Suppressor macrophage treated with lipopolysaccharide for 1 hour (primary cell): ENCODE results near the gene GRIN1.

Experiments
- DNase-seq, 3 donors: peaks; one replicate each; pipeline ENCODE4 v3.0.0-alpha.2; 2020 to 2022

Gene GRIN1

DNA sequence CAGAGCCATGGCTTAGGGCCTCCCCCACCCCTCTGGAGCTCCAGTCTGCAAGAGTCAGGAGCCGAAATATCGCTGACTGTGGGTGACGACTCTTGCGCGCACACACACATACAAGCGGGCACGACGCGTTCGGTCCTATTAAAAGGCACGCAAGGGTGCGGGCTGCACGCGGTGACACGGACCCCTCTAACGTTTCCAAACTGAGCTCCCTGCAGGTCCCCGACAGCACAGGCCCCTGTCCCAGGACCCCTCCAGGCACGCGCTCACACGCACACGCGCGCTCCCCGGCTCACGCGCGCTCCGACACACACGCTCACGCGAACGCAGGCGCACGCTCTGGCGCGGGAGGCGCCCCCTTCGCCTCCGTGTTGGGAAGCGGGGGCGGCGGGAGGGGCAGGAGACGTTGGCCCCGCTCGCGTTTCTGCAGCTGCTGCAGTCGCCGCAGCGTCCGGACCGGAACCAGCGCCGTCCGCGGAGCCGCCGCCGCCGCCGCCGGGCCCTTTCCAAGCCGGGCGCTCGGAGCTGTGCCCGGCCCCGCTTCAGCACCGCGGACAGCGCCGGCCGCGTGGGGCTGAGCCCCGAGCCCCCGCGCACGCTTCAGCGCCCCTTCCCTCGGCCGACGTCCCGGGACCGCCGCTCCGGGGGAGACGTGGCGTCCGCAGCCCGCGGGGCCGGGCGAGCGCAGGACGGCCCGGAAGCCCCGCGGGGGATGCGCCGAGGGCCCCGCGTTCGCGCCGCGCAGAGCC, at the start of gene GRIN1:
GRIN1 (plus strand) TSS at position 433 of the 746 bp plus-strand sequence. CDS start 333 bp downstream, outside the sequence.
- DNase-seq: peak; percentile 34 to 78 (median 49)

DNA sequence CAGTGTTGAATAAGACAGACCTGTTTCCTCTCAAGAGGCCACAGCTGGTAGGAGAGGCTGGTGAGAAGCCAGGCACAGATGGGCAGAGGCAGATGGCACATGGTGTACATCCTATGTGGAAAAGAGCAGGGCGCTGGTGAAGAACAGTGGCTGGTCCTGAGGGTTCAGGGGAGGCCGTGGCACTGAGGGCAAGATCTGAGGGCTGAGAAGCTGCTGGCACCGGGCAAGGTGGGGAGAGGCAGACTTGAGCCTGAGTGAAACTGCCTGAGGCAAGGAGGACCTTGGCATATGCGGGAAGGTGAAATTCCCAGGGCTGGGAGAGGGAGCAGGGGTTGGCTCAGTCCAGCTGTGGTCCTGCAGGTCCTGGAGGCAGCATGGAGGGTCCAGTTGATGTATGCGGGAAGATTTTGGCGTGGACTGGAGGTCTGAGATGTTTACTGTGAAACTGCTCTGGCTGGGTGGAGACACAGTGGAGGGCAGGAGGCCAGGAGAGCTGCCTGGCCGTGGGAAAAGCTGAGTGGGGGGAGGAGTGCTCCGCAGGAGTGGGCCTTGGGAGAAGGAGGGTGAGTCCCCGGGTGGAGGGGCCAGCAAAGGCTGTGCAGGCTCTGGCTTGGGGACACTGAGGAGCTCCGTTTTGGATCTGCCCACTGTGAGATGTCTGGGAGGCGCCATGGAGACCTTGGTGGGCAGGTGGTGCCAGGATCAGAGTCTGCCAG, 49.6 kb upstream of the GRIN1 start:
- DNase-seq: no peak

DNA sequence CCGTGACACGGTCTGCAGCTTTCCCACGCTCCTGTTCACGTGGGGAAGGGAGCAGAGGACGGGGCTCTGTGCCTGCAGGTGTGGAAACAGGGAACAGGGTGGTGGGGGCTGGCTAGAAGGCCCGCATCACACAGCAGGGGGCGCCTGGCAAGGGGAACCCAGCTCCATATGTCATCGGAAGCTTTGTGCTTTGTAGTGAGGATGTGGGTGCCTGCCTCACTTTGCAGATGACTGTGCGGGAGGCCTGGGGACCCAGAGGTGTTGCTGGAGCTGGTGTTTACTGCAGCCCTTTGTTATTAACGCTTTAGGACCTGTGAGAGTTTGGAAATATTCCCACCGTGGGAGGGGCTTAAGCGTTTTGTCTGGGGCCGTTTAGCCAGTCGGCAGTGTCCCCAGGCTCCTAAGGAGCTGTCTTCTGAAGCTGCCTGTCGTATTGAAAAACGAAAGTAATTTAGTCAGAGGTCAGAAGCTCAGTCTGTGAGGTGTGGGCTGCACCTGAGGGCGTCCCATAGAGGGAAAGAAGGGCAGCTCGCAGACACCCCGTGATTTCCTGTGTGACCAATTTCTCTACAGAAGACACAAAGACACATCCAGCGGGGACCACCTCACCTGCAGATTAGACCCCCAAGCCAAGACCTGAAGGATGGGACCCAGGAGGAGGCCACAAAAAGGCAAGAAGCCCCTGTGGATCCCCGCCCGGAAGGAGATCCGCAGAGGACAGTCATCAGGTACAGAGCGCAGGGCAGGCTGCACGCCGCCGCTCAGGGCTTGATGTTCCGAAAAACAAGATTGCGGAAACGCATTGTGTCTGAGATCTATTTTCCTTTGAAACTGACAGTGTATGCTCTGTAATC, 43.1 kb upstream of the GRIN1 start:
- no peak for DNase-seq

DNA sequence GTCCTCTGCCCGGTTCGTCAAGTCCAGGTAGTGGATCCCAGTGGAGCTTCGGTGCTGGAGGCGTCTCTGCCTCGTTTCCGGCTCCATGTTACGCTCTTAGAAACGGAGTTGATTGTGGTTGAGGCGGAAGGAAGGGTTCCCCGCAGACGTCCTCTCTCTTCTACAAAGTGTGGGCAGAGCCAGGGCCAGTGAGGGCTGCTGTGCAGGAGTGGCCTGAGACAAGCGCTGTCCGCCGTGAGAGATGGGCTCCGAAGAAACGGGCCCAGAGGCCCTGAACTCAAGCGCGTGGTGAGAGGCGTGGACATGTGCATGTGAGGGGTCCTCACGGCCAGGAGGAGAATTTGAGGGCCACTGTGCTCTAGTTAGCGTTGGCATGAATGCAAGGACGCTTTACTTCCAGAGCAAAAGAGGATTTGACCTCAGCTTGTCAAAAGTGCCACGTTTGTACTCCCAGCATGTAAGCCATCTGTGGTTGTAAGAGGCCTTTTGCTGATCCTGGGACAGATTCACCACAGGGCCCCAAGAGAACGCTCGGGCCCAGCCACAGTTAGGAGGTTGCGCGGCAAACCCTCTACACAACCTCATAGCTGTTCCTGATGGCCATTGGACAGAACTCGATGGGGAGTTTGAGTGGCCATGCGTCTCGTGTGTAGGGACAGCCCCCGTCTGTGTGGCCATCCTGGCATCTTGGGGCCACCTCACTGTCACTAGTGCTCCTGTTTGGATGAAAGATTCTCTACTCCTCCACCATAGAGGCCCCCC, 42.0 kb upstream of the GRIN1 start:
- no peak for DNase-seq

DNA sequence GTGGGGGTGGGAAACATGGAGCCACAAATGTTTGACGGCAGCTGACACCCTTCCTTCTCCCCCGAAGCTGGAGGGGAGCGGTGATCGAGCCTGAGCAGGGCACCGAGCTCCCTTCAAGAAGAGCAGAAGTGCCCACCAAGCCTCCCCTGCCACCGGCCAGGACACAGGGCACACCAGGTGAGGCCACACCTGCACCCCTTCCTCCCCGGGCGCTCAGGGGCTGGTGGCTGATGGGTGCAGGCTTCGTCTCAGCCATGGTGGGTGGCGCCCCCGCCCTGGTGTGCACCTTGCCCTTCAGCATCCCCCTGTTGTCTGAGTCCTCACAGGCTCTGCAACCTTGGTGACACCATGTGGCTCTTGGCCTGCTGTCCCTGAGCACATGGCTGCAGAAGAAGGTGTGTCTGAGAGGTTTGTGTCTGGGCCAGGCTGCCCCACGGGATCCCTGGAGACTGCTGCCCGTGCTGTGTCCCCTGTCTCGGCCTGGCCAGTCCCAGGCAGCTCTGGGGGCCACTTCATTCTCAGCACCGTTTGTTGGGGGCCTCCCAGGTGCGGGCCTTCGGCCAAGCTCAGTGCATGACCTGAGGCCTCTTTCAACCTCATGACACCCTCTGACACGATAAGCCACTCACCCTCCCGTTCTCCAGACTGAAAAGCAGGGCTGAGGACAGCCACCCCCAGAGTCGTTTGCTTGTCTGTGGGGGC, 41.0 kb upstream of the GRIN1 start:
- DNase-seq: no peak

DNA sequence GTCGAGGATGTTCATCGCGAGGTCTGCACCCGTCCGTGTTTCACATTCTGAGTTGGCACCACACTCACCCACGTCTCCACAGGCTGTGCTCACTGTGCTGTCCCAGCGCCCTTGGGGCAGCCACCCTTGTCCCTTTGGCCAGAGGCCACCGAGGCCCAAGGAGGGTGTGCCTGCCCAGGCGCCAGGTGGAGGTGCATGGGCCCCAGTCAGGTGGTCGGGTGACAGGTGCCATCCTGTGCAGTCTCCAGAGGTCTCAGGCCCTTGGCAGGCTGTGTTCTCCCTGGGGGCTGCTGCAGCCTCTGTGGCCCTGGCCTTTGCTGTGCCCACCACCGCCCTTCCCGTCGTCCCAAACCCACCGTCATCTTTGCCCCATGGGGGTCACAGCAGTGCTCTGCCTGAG, 39.7 kb upstream of the GRIN1 start:
- no peak for DNase-seq

DNA sequence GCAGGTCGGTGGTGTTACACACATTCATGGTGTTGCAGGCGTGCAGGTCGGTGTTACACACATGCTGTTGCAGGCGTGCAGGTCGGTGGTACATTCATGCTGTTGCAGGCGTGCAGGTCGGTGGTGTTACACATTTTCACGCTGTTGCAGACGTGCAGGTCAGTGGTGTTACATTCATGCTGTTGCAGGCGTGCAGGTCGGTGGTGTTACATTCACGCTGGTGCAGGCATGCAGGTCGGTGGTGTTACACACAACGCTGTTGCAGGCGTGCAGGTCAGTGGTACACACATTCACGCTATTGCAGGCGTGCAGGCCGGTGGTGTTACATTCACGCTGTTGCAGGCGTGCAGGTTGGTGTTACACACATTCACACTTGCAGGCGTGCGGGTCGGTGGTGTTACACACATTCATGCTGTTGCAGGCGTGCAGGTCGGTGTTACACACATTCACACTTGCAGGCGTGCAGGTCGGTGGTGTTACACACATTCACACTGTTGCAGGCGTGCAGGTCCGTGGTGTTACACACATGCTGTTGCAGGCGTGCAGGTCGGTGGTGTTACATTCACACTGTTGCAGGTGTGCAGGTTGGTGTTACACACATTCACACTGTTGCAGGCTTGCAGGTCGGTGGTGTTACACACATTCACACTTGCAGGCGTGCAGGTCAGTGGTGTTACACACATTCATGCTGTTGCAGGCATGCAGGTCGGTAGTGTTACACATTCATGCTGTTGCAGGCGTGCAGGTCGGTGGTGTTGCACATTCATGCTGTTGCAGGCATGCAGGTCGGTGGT, 35.6 kb upstream of the GRIN1 start:
- DNase-seq: no peak

DNA sequence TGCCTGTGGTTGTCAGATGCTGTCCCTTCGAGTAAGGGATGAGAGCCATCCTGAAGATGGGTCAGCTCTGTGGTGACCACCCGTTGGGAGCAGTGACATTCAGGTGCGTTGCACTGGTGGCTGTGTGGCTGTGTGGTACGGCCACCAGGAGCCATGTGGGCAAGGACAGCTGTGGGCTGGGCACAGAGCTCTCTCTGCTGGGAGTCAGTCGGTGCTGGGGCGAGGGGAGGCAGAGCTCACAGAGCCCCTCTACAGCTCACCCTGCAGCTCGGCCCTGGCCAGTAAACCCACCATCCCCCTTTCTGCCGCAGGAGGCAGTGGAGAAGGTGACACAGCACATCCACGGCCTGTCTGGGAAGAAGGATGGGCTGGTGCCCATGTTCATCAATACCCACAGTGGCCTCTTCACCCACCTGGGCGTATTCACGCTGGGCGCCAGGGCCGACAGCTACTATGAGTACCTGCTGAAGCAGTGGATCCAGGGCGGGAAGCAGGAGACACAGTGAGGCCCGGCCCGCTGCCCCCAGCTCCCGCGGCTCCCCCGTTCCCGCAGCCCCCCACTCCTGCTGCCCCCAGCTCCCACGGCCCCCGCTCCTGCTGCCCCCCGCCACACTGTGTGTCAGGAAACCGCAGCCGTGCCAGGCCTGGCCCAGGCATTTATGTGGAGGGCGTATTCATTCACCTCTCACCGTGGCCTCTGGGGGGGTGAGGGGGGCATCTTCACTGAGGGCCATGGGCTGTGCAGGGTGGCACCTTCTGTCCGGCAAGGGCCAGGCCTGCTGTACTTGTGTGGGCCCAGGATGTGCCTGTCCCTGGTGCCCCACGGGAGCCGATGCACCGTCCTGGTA, 32.9 kb upstream of the GRIN1 start:
- DNase-seq: no peak

DNA sequence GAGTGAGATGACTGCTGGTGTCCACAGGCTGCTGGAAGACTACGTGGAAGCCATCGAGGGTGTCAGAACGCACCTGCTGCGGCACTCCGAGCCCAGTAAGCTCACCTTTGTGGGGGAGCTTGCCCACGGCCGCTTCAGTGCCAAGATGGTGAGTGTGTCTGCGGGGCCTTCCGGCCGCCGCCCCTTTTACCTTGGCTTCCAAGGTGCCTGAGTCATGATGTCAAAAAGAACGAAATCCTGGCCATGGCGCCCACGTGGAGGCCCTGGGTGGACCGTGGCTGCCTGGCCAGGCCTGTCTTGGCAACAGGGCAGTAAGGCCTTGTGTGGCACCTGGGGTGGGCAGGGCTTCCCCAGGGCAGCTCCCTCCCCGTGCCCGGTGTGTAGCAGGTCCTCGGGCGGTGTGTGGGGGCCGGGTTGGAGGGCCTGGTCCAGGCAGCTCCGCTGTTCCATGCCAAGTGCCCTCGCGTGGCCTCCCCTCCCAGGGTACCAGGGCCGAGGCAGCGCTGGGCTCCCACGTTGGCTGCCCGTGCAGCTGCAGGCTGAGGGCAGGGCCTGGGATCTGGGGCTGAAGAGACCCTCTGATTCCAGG, 32.2 kb upstream of the GRIN1 start:
- DNase-seq: no peak

DNA sequence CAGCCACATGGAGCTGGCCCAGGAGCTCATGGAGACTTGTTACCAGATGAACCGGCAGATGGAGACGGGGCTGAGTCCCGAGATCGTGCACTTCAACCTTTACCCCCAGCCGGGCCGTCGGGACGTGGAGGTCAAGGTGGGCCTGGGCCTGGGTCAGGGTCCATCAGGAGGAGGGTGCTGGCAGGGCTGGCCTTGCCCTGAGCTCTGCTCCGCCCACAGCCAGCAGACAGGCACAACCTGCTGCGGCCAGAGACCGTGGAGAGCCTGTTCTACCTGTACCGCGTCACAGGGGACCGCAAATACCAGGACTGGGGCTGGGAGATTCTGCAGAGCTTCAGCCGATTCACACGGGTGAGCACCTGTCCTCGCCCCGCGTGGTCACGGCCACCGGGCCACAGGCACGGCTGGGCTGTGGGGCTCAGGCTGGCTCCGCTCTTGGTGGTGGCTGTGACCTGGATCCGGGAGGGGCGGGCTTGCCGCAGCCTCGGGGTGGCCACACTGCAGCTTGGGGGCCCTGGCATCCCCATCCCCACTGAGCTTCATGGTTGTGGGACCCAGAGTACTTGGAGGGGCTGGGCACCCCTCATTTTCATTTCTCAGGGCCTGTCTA, 31.5 kb upstream of the GRIN1 start:
- DNase-seq: no peak

DNA sequence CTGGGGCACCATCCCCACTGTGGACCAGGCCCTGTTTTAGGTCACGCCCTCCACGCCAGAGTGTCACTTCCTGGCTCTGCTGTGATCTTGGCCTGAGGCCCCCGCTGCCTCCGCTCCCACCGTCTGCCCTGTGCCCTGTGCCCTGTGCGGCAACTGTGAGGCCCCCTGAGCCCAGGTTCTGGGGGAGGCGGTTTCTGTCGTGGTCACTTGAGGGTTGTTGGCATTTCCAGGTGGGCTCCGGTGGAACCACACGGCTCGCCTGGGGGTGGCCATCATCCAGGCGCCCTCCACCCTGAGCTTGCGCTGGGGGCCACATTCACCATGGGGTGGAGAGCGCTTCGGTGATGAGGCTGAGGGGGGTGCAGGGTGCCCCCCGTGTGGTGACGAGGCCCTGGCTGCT, 31.0 kb upstream of the GRIN1 start:
- DNase-seq: no peak

DNA sequence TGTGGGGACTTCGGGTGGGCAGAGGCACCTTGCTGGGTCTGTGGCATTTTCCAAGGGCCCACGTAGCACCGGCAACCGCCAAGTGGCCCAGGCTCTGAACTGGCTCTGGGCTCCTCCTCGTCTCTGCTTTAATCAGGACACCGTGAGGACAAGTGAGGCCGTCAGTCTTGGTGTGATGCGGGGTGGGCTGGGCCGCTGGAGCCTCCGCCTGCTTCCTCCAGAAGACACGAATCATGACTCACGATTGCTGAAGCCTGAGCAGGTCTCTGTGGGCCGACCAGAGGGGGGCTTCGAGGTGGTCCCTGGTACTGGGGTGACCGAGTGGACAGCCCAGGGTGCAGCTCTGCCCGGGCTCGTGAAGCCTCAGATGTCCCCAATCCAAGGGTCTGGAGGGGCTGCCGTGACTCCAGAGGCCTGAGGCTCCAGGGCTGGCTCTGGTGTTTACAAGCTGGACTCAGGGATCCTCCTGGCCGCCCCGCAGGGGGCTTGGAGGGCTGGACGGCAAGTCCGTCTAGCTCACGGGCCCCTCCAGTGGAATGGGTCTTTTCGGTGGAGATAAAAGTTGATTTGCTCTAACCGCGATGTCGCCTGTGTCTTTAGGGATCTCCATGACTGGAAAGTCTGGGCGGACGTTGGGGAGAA, 30.2 kb upstream of the GRIN1 start:
- no peak for DNase-seq

DNA sequence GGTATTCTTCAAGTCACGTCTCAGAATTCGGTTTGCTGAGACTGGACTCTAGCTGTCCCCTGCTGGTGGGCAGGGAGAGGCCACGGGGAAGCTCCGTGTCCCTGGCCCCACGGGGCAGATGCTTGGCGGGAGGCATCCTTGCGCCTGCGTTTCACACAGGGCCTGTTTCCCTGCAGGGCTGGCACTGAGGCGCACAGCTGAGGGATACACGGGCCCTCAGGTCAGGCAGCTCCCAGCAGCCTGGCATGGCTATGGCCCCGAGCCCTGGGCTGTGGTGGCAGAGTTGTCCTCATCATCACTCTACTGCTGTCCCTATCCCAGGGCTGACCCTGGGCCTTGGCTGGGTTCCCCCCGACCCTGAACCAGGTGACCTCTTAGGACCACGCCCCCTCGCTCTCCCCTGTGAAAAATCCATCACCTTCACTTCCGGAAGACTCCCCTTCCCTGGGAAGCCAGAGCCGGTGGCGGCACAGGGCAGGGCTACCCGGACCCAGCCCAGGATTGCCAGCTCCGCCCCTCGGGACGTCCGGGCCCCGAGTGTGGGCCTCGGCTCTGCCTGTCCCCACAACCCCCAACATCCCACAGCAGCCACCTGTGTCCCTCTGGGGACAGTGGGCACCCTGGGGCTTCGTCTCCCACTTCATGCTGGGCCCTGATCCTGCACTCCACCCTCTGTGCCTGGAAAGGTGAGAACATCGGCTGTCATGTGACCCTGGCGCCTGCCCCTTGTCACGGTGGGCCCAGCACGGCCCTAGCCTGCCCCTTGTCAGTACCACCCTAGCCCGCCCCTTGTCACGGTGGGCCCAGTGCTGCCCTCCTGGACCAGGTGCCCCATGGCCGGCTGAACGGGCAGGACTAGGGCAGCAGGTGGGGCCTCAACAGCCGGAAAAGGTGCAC, 29.5 kb upstream of the GRIN1 start:
- no peak for DNase-seq

DNA sequence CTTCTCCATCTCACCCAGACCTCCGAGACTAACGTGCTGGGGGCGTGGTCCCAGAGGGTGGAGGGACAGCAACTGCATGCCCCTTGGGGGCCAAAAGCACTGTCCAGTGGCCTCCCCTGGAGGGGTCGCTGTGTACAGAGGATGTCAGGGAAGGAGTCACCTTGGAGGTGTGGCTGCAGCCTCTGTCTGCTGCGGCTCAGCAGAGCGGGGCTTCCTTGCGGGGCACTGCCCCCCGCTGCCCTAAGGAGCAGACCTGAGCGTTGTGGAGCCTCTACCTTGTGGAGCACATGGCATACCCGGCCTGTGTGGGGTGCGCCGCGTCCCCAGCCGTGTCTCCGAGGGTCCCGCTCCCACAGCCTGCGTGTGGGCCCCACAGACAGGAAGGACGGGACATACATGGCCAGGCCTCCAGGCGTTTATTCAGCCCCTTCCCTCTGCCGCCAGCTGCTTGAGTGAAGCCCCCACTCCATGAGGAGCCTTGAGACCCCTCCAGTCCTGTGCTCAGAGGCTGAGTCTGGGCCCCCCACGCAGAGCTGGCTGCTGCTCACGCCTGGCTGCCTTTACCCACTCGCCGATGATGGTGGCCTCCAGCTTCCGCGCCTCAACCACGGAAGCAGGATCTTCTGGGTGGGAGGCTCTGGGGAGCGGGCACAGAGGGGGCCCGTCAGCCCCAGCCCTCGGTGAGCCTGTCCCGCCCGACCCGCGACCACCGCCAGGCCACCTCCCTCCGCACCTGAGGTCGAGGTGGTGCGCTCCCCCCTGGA, 28.6 kb upstream of the GRIN1 start:
- DNase-seq: no peak

DNA sequence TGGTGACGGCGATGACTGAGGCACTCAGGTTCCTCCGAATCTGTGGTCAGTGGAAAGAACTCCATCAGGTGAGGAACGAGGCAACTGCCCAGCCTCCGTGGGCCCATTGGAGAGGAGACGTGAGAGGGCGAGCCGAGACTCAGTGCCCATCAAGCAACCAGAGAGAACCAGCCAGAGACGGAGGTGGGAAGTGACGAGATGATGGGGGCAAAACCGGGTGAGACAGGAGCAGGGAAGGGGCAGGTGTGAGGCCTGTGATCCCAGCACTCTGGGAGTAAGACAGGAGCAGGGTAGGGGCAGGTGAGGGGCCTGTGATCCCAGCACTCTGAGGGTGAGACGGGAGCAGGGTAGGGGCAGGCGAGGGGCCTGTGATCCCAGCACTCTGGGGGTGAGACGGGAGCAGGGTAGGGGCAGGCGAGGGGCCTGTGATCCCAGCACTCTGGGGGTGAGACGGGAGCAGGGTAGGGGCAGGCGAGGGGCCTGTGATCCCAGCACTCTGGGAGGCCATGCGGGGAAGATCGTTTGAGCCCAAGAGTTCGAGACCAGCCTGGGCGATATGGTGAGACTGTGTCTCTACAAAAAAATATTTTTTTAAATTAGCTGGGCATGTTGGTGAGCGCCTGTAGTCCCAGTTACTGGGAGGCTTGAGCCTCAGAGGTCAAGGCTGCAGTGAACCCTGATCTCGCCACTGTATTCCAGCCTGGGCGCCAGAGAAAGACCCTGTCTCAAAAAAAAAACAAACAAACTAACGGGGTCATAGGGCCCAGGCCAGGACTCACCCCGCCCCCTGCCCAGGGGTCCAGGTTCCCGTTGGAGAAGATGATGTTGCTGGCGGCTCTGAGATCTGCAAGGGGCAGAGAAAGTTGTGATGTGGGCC, 27.8 kb upstream of the GRIN1 start:
- no peak for DNase-seq
